GM19397 (cell line): Measurements from ENCODE around the gene ARFGAP1.
"Not testable (repeated sequence)": the region's sequence is repeated elsewhere in the genome, so short reads cannot be mapped to it uniquely, and the experiment has no call there.

Source experiments
- ATAC-seq: cut with Tn5 transposase; IDR thresholded peaks from one replicate; pipeline ENCODE4 v1.9.1; 2021; ENCODE audit warnings: mild to moderate bottlenecking, moderate library complexity; ENCODE audit not compliant: unreplicated experiment

ARFGAP1 gene

DNA sequence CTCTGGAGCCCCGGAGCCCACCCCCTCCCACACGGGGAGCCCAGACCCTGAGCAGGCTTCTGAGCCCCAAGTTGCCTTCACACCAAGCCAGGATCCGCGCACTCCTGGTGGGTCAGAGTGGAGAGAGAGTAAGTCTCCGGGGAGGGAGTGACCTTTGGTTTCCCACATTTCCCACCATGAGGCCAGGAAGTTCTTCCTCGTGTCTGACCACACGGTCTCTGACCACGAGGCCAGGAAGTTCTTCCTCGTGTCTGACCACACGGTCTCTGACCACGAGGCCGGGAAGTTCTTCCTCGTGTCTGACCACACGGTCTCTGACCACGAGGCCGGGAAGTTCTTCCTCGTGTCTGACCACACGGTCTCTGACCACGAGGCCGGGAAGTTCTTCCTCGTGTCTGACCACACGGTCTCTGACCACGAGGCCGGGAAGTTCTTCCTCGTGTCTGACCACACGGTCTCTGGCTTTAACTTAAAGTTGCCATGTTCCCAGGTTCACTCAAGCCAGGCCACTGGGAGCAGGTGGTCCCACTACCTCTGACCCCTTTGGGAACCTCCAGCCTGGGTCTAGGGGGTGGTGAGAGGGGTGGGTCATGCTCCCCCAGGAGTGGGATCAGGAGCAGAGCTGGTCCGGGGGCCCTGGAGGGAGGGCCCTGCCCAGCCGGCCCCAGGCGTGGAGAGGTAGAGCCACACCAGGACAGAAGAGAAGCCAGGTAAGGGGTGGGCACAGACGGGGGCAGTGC lies 33.5 kb downstream of the ARFGAP1 start:
- ATAC-seq = not testable (repeated sequence)

DNA sequence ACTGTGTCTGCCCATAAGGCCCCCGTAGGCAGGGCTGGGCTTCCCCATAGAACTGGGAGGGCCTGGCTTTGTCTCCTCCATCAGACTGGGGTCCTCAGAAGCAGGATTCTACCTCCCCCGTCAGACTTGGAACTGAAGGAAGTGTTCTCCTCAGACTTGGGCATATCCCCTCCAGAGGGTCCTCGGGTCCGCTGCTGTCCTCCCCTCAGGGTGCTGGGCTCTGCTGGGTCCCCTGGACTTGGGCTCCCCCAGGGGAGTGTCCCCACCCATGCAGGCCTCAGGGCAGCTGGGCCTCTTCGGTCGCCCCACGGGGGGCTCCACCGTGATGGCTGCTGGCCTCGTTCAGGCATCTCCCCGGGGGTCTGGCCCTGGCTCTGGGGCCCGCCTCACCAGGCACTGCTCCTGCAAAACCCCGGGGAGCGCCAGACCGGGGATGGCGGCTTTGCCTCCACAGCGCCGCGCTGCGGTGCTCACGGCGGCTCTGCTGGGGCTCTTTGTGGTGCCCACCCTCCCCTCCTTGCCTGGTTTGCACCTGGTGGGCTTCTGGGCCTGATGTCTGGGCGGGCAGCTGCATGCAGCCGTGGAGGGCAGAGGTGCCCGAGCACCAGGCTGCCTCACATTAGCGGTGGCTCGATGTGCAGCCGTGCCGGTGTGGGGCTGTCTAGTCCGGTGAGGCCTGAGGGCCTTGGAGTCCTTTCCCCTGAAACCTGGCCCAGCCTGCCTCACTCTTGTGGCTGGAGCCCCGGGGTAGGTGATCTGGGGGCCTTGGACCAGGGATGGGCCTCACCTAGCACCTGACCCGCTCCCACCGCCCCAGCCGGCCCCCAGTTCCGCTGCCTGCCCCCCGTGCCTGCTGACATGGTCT lies 34.3 kb downstream of the ARFGAP1 start:
- ATAC-seq = no peak

DNA sequence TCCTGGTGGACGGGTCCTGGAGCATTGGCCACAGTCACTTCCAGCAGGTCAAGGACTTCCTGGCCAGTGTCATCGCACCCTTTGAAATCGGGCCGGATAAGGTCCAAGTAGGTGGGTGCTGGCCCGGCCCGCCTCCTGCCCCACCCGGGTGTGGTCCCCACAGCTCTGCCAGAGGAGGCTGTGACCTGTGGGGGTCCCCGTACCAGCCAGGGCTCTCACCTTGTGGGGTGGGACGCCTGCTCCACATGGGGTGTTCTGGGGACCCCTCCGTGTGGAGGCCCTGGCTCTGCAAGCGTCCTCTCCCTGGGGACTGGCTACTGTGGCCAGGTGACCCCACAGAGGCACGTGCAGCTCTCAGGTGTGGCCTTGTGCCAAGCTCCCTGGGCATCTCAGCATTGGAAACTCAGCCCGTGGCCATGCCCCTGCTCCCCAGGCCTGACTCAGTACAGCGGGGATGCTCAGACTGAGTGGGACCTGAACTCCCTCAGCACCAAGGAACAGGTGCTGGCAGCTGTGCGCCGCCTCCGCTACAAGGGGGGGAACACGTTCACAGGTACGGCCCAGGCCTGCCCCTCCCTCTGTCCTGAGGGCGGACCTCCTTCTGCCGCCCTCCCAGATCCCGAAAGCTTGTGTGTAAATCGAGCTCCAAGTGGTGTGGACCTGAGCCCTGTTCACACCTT lies 35.1 kb downstream of the ARFGAP1 start:
- no peak for ATAC-seq

DNA sequence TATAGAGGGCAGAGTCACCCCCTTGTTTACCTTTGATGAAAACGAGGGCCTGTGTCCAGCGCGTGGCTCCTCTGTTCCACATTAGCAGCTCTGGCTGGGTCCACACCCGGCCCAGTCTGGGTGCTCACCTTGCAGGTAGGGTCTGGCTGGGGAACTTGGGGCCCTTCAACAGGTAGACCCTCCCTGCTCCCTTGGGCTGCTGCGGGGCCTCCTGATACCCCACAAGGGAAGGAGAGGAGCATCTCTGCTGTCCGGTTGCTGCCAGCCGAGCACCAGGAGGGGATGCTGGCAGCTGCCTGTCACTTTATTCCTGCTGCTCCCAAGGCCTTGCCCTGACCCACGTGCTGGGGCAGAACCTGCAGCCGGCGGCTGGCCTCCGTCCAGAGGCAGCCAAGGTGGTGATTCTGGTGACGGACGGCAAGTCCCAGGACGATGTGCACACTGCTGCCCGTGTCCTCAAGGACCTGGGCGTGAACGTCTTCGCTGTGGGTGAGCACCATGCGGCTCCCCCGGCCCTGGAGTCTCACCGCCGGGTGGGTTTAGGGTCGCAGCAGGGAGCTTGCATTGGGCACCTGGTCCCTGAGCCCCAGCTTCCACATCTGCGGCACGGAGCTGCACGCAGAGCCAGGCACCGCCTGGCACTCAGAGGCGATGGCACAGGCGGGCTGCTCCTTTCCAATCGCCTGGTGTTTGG lies 35.8 kb downstream of the ARFGAP1 start:
- ATAC-seq = no peak

DNA sequence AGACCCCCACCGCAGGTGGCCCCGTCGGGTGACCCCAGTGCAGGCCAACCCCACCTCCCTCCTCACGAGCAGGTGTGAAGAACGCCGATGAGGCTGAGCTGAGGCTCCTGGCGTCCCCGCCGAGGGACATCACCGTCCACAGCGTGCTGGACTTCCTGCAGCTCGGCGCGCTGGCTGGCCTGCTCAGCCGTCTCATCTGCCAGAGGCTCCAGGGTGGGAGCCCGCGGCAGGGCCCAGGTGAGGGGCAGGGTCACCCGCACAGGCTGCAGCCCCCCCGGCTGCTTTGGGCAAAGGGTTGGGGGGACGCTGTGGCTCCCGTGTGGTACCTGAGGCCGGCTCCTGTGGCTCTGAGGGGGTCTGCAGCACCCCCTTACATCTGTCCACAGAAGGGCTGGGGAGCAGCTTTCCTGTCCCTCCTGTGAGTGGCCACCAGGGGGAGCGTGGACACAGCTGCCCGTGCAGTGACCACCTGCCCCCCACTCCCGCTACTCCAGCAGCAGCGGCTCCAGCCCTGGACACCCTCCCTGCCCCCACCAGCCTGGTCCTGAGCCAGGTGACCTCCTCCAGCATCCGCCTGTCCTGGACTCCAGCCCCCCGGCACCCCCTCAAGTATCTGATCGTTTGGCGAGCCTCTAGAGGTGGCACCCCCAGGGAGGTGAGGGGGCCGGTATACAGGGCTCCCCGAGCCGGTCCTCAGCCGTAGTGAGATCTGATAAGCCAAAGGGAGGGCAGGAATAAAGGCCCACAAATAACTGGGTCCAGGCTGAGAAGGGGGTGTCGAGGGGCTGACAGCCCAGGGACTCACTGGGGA lies 36.9 kb downstream of the ARFGAP1 start:
- no peak for ATAC-seq

DNA sequence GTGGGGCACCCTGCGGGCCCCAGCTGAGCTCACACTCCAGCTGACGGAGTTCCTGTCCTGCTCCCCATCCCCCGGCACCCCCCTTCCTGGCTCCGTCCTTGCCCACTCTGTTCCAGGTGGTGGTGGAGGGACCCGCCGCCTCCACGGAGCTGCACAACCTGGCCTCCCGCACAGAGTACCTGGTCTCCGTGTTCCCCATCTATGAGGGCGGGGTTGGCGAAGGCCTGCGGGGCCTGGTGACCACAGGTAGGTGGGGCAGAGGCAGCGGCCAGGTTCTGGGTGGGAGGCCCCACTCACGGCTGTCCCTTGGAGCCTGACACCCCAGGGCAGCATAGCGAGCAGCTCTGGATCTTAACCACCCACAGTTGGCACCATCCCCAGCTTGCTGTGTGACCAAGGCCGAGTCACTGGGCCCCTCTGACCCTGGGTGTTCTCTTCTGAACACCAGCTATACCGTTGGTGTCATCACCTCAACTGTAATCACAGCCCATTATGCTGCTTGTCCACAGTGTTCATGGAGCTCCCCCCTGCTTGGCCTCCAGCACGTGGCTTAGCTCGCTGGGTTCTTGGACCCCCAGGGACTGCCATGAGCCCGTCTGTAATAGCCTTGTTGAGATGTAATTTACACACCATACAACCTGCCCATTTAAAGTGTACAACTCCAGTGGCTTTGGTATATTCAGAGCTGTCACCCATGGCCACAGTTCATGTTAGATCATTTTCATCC lies 37.8 kb downstream of the ARFGAP1 start:
- no peak for ATAC-seq

DNA sequence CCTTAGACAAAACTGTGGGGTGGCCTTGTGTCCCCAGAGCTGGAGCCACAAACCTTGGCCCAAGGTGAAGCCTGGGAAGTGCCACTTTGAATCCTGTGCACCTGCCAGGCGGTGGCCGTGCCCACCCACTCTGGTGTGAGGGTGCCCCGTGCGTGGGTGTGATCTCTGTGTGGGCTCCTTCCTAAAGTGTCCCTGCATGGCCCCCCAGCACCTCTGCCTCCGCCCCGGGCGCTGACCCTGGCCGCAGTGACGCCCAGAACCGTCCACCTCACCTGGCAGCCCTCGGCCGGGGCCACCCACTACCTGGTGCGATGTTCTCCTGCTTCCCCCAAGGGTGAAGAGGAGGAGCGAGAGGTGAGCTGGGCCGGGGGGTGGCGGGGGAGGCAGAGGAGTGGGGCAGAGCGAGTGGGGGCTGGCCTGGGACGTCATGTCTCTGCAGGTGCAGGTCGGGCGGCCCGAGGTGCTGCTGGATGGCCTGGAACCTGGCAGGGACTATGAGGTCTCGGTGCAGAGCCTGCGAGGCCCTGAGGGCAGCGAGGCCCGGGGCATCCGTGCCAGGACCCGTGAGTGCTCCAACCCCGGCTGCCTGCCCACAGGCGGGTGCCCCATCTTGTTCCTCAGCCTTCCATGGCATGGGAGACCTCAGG lies 38.7 kb downstream of the ARFGAP1 start:
- no peak for ATAC-seq

DNA sequence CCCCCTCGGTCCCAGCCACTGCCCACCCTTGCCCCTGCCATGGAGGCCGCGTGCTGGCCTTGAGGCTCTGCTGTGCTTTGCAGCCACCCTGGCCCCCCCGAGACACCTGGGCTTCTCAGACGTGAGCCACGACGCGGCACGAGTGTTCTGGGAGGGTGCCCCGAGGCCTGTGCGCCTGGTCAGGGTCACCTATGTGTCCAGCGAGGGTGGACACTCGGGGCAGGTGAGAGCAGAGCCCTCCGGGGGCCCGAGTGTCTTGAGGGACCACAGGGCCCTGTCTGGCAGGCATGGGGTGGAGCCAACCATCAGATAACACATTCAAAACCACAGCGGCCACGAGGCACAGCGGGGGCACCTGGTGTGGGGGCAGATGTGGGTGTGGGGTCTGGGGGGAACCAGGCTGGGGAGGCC lies 39.2 kb downstream of the ARFGAP1 start:
- no peak for ATAC-seq

DNA sequence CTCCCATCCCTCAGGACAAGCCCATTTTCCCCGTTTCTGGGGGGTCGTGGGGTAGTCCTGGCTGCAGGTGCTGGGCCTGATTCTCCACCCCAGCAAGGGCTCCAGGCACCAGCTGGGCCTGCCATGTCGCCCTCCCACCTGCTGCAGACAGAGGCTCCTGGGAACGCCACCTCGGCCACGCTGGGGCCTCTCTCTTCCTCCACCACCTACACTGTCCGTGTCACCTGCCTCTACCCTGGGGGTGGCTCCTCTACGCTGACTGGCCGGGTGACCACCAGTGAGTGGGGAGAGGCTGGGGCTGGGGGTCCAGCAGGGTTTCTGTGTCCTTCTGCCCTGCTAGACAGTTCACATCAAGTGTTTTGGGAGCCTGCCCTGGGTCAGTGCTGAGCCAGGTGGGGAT lies 39.7 kb downstream of the ARFGAP1 start:
- ATAC-seq = no peak

DNA sequence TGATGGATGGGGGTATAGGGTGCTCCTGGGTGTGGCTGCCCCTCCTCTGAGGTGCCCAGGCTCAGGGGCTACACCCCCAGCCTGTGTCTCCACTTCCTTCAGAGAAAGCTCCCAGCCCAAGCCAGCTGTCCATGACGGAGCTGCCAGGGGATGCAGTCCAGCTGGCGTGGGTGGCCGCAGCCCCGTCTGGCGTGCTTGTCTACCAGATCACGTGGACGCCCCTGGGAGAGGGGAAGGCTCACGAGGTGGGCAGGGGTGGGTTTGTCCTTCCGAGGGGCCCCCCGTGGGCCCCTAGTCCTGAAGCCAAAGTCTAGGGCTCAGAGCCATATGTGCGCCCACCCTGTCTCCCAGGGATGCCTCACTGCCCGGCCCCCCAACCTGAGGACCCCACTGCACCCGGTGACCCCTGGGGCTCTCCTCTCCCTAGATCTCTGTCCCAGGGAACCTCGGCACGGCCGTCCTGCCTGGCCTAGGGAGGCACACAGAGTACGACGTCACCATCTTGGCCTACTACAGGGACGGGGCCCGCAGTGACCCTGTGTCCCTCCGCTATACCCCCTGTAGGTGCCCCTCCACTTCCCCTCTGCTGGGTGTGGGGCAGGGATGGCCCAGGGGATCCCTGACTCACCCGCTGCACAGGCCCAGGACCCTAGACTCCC lies 40.2 kb downstream of the ARFGAP1 start:
- ATAC-seq = no peak

DNA sequence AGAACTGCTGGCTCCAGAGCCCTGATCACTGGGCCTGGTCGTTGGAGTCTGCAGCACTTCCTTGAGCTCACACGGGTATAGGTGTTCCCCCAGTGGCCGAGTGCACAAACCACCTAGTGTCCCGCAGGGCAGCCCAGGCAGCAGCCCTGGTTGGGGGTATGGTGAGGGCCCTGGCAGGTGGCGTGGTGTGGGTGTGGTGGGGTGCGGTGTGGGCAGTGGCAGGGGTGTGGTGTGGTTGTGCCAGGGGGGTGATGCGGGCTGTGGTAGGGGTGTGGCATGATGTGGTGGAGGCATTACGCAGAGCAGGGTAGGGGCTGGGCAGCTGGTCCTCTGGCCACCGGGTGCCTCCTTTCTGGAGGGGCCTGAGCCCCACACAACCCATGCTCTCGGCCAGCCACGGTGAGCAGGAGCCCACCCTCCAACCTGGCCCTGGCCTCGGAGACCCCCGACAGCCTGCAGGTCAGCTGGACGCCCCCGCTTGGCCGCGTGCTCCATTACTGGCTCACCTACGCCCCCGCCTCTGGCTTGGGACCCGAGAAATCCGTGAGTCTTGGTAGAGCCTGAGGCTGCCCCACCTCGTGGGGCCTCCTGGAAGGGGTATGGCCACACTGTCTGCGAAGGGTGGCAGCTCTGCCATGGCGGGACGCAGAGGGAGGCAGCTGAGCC lies 40.9 kb downstream of the ARFGAP1 start:
- no peak for ATAC-seq

DNA sequence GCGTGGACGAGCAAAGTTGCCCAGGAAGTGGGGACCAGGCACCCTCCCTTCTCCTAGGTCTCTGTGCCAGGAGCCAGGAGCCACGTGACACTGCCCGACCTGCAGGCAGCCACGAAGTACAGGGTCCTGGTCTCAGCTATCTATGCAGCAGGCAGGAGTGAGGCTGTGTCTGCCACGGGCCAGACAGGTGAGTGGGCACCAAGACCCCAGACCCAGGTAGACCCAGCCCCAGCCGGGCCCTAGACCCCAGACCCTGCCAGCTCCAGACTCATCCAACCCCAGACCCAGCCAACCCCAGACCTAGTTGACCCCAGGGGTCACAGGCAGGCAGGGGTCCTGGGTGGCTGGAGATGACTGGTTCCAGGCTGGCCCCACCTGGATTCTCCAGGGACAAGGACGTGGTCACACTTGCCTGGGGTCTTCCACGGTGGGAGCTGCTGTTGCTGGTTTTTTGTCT lies 41.4 kb downstream of the ARFGAP1 start:
- ATAC-seq = no peak

DNA sequence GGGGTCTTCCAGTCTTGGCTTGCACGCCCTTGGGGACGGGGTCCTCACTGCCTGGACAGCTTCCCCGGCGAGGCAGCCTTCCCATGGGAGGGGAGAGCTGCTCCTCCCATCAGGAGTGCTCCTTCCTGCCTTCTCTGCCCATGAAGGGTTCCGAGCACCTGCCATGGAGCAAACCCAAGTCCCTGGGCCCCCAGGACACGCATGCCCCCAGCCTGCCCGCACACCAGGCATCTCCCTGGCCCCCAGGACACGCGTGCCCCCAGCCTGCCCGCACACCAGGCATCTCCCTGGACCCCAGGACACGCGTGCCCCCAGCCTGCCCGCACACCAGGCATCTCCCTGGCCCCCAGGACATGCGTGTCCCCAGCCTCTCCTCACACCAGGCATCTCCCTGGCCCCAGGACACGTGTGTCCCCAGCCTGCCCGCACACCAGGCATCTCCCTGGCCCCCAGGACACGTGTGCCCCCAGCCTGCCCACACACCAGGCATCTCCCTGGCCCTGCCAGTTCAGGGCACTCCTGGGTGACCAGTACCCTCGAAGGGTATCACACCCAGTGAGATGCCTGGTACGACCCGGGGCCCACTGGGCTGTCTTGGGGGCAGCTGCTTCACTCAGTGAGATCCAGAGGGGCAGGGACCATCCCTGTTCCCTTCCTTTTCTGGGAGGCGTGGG lies 42.1 kb downstream of the ARFGAP1 start:
- no peak for ATAC-seq

DNA sequence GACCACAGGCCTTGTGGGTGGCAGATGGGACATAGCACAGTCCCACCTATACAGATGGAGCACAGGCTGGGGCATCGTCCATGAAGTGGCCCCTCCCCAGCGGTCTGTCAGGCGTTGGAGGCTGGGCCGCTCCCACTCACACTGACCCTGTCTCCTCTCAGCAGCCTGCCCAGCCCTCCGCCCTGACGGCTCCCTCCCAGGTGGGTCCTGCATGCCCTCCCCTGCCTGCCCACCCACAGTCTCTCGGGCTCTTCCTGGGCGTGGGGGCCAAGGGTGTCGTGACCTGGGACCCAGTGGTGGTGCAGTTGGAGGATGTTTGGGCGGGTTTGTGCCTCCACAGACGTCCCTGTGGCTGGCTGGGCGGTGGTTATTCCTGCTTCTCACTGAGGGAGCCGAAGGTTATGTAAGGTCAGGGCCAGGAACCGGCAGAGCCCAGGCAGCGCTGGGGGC lies 42.7 kb downstream of the ARFGAP1 start:
- ATAC-seq = no peak

DNA sequence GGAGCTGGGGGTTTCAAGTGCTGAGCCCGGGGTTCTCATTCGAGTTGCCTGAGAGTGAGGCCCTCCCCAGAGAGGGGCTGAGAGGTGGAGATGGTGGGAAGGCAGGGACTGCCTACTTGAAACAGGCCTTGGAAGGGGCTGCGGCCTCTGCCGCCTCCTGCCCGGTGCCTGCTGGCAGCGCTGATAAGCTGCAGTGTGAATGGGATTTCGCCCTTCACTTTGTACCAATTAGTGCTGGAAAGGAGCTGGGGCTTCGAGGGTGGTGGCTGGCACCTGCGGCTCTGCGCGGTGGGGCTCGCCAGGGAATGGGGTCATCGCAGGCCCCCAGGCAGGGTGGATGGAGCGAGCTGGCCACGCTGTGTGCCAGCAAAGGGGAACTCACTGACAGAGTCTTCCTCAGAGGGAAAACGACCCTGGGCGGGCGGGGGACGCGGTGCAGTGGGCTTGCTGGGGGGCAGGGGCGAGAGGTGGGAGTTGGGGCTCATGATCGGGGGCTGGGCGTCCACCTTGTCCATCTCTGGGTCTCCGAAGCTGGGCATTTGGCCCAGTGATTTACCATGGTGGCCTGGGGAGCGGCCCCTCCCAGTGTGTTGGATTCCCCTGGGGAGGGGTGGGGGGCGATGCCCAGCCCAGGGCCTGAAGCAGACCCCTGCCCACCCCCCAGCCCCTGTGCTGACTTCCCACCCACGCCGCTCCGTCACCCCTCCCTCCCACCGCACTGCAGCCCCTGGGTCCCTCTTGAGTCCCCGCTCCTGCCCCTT lies 43.3 kb downstream of the ARFGAP1 start:
- ATAC-seq = no peak

DNA sequence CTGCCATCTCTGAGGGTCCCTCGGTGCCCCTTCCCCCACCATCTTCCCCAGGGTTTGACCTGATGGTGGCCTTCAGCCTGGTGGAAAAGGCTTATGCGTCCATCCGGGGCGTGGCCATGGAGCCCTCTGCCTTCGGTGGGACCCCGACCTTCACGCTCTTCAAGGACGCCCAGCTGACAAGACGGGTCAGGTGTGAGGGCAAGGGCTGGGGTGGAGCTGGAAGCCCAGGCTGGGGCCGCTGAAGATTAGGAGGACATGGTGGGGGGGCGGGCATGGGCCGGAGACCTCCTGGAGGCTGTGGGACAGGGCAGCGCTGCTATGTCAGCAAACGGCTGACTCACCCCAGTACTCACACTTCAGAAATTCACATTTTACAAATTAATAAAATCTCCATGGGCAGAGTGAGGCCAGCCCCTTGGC lies 43.9 kb downstream of the ARFGAP1 start:
- ATAC-seq = no peak

DNA sequence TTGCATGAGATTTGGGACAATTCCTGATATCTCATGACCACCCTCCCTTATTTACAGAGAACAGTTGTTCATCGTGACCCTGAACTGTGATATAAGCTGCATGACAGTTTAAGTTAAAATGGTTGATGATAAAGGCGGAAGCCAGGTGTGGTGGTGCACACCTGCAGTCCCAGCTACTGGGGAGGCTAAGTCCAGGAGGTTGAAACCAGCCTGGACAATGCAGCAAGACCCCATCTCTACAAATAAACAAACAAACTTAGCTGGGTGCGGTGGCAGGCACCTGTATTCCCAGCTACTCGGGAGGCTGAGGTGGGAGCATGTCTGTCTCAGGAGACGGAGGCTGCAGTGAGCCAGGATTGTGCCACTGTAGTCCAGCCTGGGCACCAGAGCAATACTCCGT lies 44.4 kb downstream of the ARFGAP1 start:
- ATAC-seq = no peak
